ENCODE results near the gene ADCY2. TPM values are rescaled to one million over a fixed set of nuclear protein-coding genes. Genes with fewer than 3 reads are reported as not detected.

ADCY2 gene
- total RNA-seq, 4 donors from 2014 or later, result 0.34 to 2.7 (median 1.5) TPM

- Histone ChIP-seq H3K4me1 (no peaks in the 10 kb centered on the region), H3K36me3 (no peaks in the 10 kb centered on the region), H3K9me3 (no peaks in the 10 kb centered on the region), H3K4me3 (replicated peaks in 1 of 3) (no peak overlapping the region), H3K27me3 (no peaks in the 10 kb centered on the region), H3K27ac (no peak overlapping the region)
- TF ChIP-seq POLR2A (IDR thresholded peaks at IDR 0.05), result no peak
- TF ChIP-seq CTCF (IDR thresholded peaks at IDR 0.05), result no peak
- WGBS, 2 donors, result 75 to 81% methylated on average over 3 of the region's 3 CpGs
- intact Hi-C loops (cut with DNase I), result no loop called here
- no peak for DNase-seq
These were observed 39.6 kb downstream of the ADCY2 start for GRCh38 chr5:7435503-7435902.

- DNase-seq, result no peak
- TF ChIP-seq POLR2A (IDR thresholded peaks at IDR 0.05) (no peak), CTCF (IDR thresholded peaks at IDR 0.05) (no peak)
- Histone ChIP-seq H3K27me3 (no peaks in the 10 kb centered on the region), H3K4me1 (no peaks in the 10 kb centered on the region), H3K4me3 (replicated peaks in 1 of 3) (no peak overlapping the region), H3K9me3 (no peaks in the 10 kb centered on the region), H3K36me3 (no peaks in the 10 kb centered on the region), H3K27ac (no peak overlapping the region)
- 90 to 94% methylated on average over 6 to 8 of the region's 8 CpGs for WGBS, 2 donors
- intact Hi-C loops (cut with DNase I), result no loop called here
These were observed 40.6 kb downstream of the ADCY2 start for GRCh38 chr5:7436521-7436920.

- no peak for DNase-seq
- Histone ChIP-seq H3K36me3 (no peaks in the 10 kb centered on the region), H3K27me3 (no peaks in the 10 kb centered on the region), H3K4me1 (no peaks in the 10 kb centered on the region), H3K4me3 (replicated peaks in 1 of 3) (no peak overlapping the region), H3K27ac (no peak overlapping the region), H3K9me3 (no peaks in the 10 kb centered on the region)
- intact Hi-C loops (cut with DNase I), result no loop called here
- 83 to 85% methylated on average over 1 of the region's 1 CpG for WGBS, 2 donors
- no peak for TF ChIP-seq POLR2A (IDR thresholded peaks at IDR 0.05)
- no peak for TF ChIP-seq CTCF (IDR thresholded peaks at IDR 0.05)
These were observed 41.9 kb downstream of the ADCY2 start for GRCh38 chr5:7437836-7438235.

- TF ChIP-seq CTCF (IDR thresholded peaks at IDR 0.05) (no peak), POLR2A (IDR thresholded peaks at IDR 0.05) (no peak)
These were observed 49.1 kb downstream of the ADCY2 start for GRCh38 chr5:7445068-7445467.

GRCh38 chr5:7445831-7446230 lies 49.9 kb downstream of the ADCY2 start:
- DNase-seq, result no peak
- Histone ChIP-seq H3K9me3 (no peaks in the 10 kb centered on the region), H3K36me3 (no peaks in the 10 kb centered on the region), H3K4me3 (replicated peaks in 1 of 3) (no peak overlapping the region), H3K4me1 (no peaks in the 10 kb centered on the region), H3K27me3 (no peaks in the 10 kb centered on the region), H3K27ac (no peak overlapping the region)
- WGBS, 2 donors, result 80 to 89% methylated on average over 2 of the region's 2 CpGs
- intact Hi-C loops (cut with DNase I), result no loop called here
- TF ChIP-seq POLR2A (IDR thresholded peaks at IDR 0.05) (no peak), CTCF (IDR thresholded peaks at IDR 0.05) (no peak)

More at GRCh38 chr5:7445068-7445467, 49.1 kb downstream of the ADCY2 start:
- intact Hi-C loops (cut with DNase I), result no loop called here
- no peaks in the 10 kb centered on the region for H3K36me3 ChIP-seq
- no peak for DNase-seq
- H3K27me3 ChIP-seq, result no peaks in the 10 kb centered on the region
- no peak overlapping the region for H3K27ac ChIP-seq
- no peaks in the 10 kb centered on the region for H3K9me3 ChIP-seq
- H3K4me1 ChIP-seq, result no peaks in the 10 kb centered on the region
- WGBS, 2 donors, result 49 to 52% methylated on average over 2 of the region's 2 CpGs
- no peak overlapping the region for H3K4me3 ChIP-seq (replicated peaks in 1 of 3)
